NK-92 (cell line): ENCODE measurements around the gene GALNT1.

Source experiments
- DNase-seq: peaks from one replicate; lab custom pipeline; 2025; ENCODE audit not compliant: unreplicated experiment; lab: John Stamatoyannopoulos, UW

The GALNT1 gene

DNA sequence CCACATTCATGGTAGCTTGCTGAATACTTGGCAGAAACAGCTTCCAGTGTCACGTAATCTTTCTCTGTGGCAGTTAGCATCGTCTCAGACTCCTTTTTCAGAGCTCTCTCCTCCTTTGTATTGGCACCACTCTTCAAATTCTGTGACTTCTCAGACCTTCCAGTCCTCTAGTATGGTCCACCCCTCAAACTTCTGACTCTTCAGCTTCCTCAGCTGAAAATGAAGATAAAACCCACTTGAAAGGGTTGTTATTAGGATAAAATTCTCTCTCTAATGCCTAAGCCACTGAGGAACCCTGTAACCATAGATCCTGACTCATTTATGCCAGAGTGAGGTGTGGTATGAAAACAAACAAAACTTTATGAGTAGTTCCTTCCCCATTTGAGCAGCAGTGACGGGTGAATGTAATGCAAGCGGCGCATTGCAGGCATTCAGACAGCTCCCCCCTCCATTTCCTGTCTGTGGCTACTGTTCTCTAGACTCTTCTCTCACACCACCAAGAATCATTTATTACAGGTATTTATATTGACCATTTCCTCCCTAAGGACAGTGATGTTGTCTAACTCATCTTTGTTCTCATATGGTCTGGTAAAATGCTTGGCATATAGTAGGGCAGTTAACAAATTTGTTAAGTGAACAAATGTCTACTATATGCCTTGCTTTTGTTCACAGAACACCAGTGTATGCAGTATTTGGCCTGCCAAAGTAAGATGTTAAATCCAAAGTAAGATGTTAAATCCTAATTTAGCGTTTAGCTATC, 35.3 kb downstream of the GALNT1 start:
- DNase-seq = no peak

DNA sequence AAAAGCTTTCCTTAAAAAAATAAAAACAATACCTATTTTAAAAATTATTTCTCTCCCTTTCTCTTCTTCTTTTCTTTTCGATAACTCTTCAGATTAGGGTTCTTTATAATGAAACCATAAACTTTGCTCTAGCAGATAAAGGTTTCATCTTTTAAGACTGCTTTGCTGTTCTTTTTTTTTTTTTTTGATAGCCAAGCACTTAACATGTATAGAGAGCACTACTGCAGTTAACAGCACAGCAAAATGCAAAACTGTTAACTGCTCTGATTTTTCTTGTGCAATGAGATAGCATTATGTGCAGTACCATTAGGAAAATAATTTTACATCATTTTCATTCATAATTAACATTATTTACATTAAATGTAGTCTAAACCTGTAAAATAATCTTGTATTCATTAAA, 36.3 kb downstream of the GALNT1 start:
- no peak for DNase-seq

- no peak for DNase-seq
Measured at GRCh38 chr18:35618289-35618688, 36.7 kb downstream of the GALNT1 start.

- DNase-seq = no peak
Measured at GRCh38 chr18:35618696-35619095, 37.2 kb downstream of the GALNT1 start.

GRCh38 chr18:35619464-35619863, 37.9 kb downstream of the GALNT1 start:
- no peak for DNase-seq

DNA sequence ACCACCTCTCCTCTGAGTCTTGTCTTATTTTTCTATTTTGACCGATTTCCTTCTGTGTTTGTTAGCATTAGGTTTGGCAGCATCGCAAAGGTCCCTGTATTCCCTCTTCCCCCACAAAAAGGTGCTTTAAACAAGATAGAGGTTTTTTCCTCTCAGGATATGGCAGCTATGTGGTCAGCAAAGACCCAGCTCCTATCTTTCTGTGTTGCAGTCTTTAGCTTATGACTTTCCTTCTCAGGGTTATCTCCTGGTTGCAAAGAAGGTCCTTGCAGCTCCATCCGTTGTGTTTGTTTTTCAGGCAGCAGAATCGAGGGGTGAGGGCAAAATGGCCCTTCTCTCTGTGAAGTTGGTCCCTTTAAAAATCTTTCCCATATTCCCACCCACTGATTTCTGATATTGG, 38.4 kb downstream of the GALNT1 start:
- DNase-seq = no peak

- DNase-seq = no peak
Measured at GRCh38 chr18:35620765-35621164, 39.2 kb downstream of the GALNT1 start.

- DNase-seq = no peak
Measured at GRCh38 chr18:35623255-35623654, 41.7 kb downstream of the GALNT1 start.

DNA sequence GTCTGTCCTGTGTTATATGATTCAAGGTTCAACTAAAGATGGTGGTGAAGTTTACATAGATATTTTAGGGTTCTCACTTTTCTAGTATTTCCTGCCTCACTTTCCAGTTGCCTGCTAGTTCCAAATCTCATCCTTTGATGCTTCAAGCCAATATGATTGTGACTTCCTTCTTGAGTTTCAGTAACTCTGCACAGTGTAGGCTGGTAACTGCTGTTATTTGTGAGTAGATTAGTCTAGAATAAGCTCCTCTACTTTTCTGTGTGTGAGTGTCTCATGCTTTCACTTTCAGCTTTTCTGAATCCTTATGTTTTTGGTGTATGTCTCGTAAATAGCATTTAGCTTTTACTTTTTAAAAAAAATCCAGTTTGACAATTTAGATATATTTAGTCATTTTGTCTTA, 42.6 kb downstream of the GALNT1 start:
- no peak for DNase-seq

GRCh38 chr18:35625232-35625631, 43.7 kb downstream of the GALNT1 start:
- DNase-seq = no peak

DNA sequence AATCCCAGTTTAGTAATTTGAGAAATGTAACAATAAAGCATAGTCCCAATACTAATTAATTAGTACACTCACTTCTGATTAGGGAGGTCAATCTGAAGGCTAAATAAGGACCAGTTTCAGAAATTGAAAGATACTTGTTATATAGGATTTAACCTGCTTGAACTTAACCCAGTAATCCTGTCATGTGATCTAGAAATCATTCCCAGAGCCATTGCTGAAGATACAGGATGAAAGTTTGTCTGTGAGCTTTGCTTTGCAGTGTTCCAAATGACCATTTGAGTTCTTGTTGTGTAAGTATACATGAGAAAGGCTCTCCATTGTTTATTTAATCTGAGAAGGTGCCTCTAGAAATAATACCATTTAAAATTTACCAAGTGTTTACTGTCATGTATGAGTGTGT, 52.2 kb downstream of the GALNT1 start:
- no peak for DNase-seq

- no peak for DNase-seq
Measured at GRCh38 chr18:35634323-35634722, 52.8 kb downstream of the GALNT1 start.

- DNase-seq = no peak
Measured at GRCh38 chr18:35635170-35635569, 53.6 kb downstream of the GALNT1 start.

- no peak for DNase-seq
Measured at GRCh38 chr18:35637227-35637626, 55.7 kb downstream of the GALNT1 start.

DNA sequence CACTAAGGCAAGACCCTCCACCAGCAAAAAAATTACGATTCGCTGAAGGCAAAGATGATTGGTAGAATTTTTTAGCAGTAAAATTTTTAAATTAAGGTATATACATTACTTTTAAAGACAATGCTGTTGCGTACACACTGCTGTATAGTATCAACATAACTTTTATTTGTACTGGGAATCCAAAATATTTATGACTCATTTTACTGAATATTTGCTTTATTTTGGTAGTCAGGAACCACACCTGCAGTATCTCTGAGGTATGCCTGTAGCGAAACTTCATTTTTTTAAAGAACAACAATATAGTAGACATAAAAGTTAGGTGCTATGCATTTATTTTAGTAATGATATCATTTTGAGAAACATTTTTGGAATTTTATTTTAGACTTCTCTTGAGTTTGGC, 57.8 kb downstream of the GALNT1 start:
- DNase-seq = no peak

DNA sequence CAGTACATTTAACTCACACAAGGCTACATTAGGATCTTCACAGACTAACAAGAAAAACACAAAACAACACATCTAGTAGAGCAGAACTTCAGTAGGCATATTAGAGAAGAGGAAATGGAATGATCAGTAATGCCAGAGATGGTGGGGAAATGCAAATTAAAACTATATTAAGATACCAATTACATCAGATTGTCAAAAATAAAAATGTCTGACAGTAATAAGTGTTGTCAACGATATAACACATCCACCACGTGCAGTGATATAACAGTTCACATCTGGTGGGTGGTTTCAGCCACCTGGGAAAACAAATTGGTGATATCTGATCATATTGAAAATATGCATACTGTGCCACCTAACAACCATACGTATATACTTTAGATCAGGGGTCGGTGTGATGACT, 59.9 kb downstream of the GALNT1 start:
- DNase-seq = no peak

DNA sequence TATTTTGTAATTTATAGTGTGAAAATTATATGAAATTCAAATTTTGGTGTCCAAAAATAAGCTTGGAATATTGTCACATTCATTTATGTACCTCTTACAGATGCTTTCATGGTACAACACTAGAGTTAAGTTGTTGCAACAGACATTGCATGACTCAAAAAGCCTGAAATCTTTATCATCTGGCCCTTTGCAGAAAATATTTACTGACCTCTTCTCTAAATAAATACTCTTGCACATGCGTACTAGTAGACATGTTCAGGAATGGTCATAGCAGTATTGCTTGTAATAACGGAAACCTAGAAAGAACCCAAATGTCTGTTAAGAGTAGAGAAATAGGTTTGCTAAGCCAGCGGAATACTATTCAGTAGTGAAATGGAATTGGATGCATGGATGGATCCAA, 60.4 kb downstream of the GALNT1 start:
- DNase-seq = no peak

- DNase-seq = no peak
Measured at GRCh38 chr18:35642802-35643201, 61.3 kb downstream of the GALNT1 start.

- DNase-seq = no peak
Measured at GRCh38 chr18:35646449-35646848, 64.9 kb downstream of the GALNT1 start.

GRCh38 chr18:35653392-35654135, 72.0 kb downstream of the GALNT1 start:
- no peak for DNase-seq

- no peak for DNase-seq
Measured at GRCh38 chr18:35658112-35658511, 76.6 kb downstream of the GALNT1 start.

DNA sequence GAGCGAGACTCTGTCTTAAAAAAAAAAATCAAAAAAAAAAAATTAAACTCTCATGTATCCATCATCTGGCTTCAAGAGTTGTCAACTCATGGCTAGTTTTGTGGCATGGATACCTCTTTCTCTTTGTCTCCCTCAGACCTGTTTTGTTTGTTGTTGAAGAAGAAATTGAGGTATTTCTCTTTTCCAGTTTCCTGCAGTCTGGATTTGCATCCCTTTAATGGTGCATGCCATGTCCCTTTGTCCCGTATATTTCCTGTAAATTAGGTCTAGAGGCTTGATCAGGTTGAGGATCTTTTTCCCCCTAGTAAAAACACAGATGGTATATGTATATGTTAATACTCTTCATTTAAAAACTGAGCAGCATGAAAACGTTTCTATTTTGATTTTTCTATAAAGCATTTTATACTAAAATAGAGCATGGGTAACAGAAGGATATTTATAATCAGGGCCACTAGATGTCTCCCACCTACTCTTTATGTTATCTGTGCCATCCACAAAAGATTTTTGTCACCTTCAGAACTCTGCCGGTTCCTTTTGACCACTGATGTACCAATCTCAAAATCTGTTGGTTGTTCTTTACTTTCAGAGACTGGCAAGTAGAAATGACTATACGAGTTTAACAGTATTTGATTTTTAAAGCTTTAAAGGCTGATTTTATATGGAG, 80.1 kb downstream of the GALNT1 start:
- no peak for DNase-seq
